GM12891 (cell line): ENCODE measurements around the gene MAML2.

Source experiments
- PAX5 ChIP-seq: IDR thresholded peaks from 2 replicates; pipeline ENCODE4 v1.6.1; 2011; ENCODE audit warnings: low read length, moderate library complexity, mild to moderate bottlenecking; ENCODE audit not compliant: insufficient read depth, severe bottlenecking
- POLR2A ChIP-seq: IDR thresholded peaks from 2 replicates; pipeline ENCODE4 v1.6.1; 2011; ENCODE audit warnings: low read depth, low read length, control low read depth
- POLR2AphosphoS5 ChIP-seq: IDR thresholded peaks from 2 replicates; pipeline ENCODE4 v1.6.1; 2011; ENCODE audit warnings: low read depth, low read length, control low read depth
- POU2F2 ChIP-seq: IDR thresholded peaks from 2 replicates; pipeline ENCODE4 v1.6.1; 2011; ENCODE audit warnings: low read depth, mild to moderate bottlenecking, control low read depth, low read length, moderate library complexity
- TAF1 ChIP-seq: IDR thresholded peaks from 2 replicates; pipeline ENCODE4 v1.6.1; 2011; ENCODE audit warnings: low read depth, low read length, control low read depth

DNA sequence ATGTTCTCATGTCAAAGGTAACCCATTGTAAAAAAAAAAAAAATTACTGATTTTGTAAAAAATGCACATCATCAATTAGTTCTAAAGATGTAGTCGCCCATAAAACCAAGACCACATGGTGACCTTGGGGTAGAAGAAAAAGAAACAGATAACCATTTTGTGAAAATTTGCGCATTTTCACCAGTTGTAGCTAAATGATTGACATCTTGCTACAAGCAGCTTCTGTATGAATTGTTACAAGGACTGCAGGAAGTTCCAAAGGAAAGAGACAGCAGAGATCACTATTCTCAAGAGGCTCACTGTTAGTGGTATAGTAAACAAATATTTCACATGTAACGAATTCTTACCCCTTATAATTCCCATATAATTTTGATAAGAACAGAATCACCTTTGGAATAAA, 48.7 kb downstream of the MAML2 start:
- TF ChIP-seq POLR2A: no peak
- no peak for TF ChIP-seq POLR2AphosphoS5
- TF ChIP-seq TAF1: no peak
- TF ChIP-seq PAX5: no peak
- TF ChIP-seq POU2F2: no peak
